SK-N-MC (cell line): ENCODE results near the gene MGAM2.

Source experiments
- EZH2 ChIP-seq: fragments of 200-600 bp; sonication (generic); IDR thresholded peaks from one replicate; pipeline ENCODE4 v1.6.1; 2017; ENCODE audit warnings: antibody characterized with exemption
- FOXP2 ChIP-seq: optimal IDR thresholded peaks from 2 replicates; pipeline ENCODE3; 2011; ENCODE audit warnings: mild to moderate bottlenecking, moderate library complexity; ENCODE audit not compliant: insufficient read depth; ENCODE audit errors: extremely low read length, control extremely low read depth
- POLR2AphosphoS5 ChIP-seq: IDR thresholded peaks from 2 replicates; pipeline ENCODE4 v1.6.1; 2012; ENCODE audit warnings: mild to moderate bottlenecking, low read depth, low read length, borderline replicate concordance

DNA sequence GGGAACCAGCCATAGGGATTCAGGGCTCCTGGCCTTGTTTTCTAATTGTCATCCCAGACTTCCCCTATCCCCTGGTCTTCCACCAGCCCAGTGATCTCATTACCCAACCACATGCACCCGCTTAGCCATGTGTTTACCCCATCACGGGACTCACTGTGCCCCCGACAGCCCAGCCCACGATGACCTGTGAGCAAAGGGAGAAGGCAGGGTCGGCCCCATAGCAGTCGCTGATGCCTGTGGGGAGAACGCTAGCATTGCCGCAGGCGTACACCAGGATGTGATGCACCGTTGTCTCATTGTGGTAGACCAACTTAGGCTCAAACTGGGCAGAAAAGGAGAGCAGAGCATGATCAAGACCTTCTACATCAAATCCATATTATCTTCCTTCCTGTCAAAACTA is 132.3 kb downstream of the MGAM2 start:
- no peak for TF ChIP-seq EZH2
- no peak for TF ChIP-seq POLR2AphosphoS5
- no peak for TF ChIP-seq FOXP2
